Pancreas (tissue), 10 donors: ENCODE data around the gene ERBB2. TPM values are rescaled to one million over a fixed set of nuclear protein-coding genes. Genes with fewer than 3 reads are reported as not detected.

Source experiments
- ATAC-seq, 4 donors: fragments of 200-7000 bp; cut with Tn5 transposase; one replicate each; pipeline versions ENCODE4 v1.8.0 to v1.9.1; 2020; ENCODE audit warnings: mild to moderate bottlenecking in 4 of 4, moderate library complexity in 4 of 4
- DNase-seq, 6 donors: peaks; one replicate each; pipeline ENCODE4 v3.0.0-alpha.2; 2020
- FAIRE-seq: peaks from 2 replicates; lab custom pipeline; 2012; peaks lifted over from hg19 to GRCh38; lab: Jason Lieb, UNC
- H3K27ac ChIP-seq, 4 donors: fragments of 200-600 bp; sonication (generic); 1 replicate in 3 of 4; 2 replicates in 1 of 4; pipeline versions ENCODE4 v1.5.0 to v1.8.0; 2020
- H3K27me3 ChIP-seq, 4 donors: fragments of 200-600 bp; one replicate each; pipeline ENCODE4 v1.8.0; 2021
- H3K36me3 ChIP-seq, 3 donors: fragments of 200-600 bp; sonication (generic) in 1 of 3; one replicate each; pipeline versions ENCODE4 v1.5.0 to v1.8.0; 2020 to 2021
- H3K4me1 ChIP-seq, 3 donors: fragments of 200-600 bp; one replicate each; pipeline ENCODE4 v1.8.0; 2021
- H3K4me3 ChIP-seq, 4 donors: fragments of 200-600 bp; sonication (generic) in 2 of 4; one replicate each; pipeline versions ENCODE4 v1.5.0 to v1.8.0; 2020 to 2021
- H3K9me3 ChIP-seq, 4 donors: fragments of 200-600 bp; one replicate each; pipeline ENCODE4 v1.8.0; 2021
- CTCF ChIP-seq, 4 donors: fragments of 200-600 bp; sonication (generic) in 3 of 4; IDR thresholded peaks; one replicate each; pipeline versions ENCODE4 v1.5.0 to v1.8.0; 2021; ENCODE audit warnings: antibody characterized with exemption in 4 of 4
- WGBS, 2 donors: extraction: QIAGEN DNeasy Blood & Tissue Kit; methylation state at CpG; one replicate each; pipeline ENCODE4 v1.1.7; 2013; 5-methylcytosine and 5-hydroxymethylcytosine counted together
- intact Hi-C, 3 donors: fragments of 100-400 bp; cut with DNase I; formaldehyde crosslinking; loops; one replicate each; pipeline versions ENCODE4 v1.11.1 to v1.14.2; 2022
- polyA plus RNA-seq, 2 donors: library from polyadenylated mRNA; stranded (reverse); fragments of 200-250 nt; gene quantifications; one replicate each; pipeline ENCODE4 v1.2.3, GENCODE V29; 2013
- total RNA-seq, 6 donors: library from RNA; stranded (reverse); fragmentation: NEBNext Ultra II Directional in 4 of 6; extraction: Animal tissue kit (Norgen Biotek cat#: 25700) in 4 of 6; gene quantifications; one replicate each; pipeline versions ENCODE4 v1.2.1 to v1.2.4, GENCODE V29; 2021 to 2023
- donor health status: healthy with polysubstance abuse.
- donor health status: DM: no; HTN: no; CAD: no; lungs with moderate emphysema.
- donor health status: DM: no; HTN: no; CAD: no.
- donor health status: control.
- donor health status: control.
- donor health status: Bipolar disorder and iron deficiency.
- donor health status: DM: yes; HTN: yes; CAD: no.
- donor health status: DM: no; HTN: no; CAD: no.
- donor health status: DM: no; HTN: no; CAD: no.
- donor health status: DM: yes; HTN: yes; CAD: no.

ERBB2 gene
- total and polyA plus RNA-seq, 8 donors = 37.2 to 78.9 (median 43.9) TPM

GRCh38 chr17:39739885-39740356 lies 40.1 kb downstream of the ERBB2 start:
- intact Hi-C loops = no loop called here
- H3K27ac ChIP-seq = peak overlapping the region; percentile 75 to 94 (median 86)
- peak overlapping the region; percentile 29 to 79 (median 61) for H3K4me3 ChIP-seq
- ATAC-seq (no peak), FAIRE-seq (no peak), DNase-seq (peak in 4 of 6 donors; percentile 35 to 58 (median 41))
- TF ChIP-seq CTCF (IDR thresholded peaks at IDR 0.05) = no peak
- H3K9me3 ChIP-seq = no peaks in the 10 kb centered on the region
- H3K4me1 ChIP-seq = peaks cover 10 to 20% (median 16%) of the 10 kb centered on the region in 3 donors
- 7 to 9% methylated on average over 8 to 9 of the region's 9 CpGs for WGBS, 2 donors
- H3K27me3 ChIP-seq = no peaks in the 10 kb centered on the region
- peaks cover 0 to 28% (median 9%) of the 10 kb centered on the region in 3 donors for H3K36me3 ChIP-seq

- H3K27ac ChIP-seq = peak overlapping the region; percentile 75 to 94 (median 86)
- no peak for TF ChIP-seq CTCF (IDR thresholded peaks at IDR 0.05)
- H3K36me3 ChIP-seq = peaks cover 0 to 34% (median 15%) of the 10 kb centered on the region in 3 donors
- DNase-seq (peak in 4 of 6 donors; percentile 40 to 83 (median 60)), ATAC-seq (peak in 1 of 4 donors; percentile 5), FAIRE-seq (no peak)
- no peaks in the 10 kb centered on the region for H3K27me3 ChIP-seq
- peaks cover 10 to 20% (median 16%) of the 10 kb centered on the region in 3 donors for H3K4me1 ChIP-seq
- 23 to 24% methylated on average over 16 of the region's 16 CpGs for WGBS, 2 donors
- no peaks in the 10 kb centered on the region for H3K9me3 ChIP-seq
- intact Hi-C loops = no loop called here
- peak overlapping the region; percentile 29 to 79 (median 61) for H3K4me3 ChIP-seq
These were observed 40.7 kb downstream of the ERBB2 start for GRCh38 chr17:39740357-39741111.

- no peak for ATAC-seq
- H3K4me1 ChIP-seq = peaks cover under 1 to 12% (median 9%) of the 10 kb centered on the region in 3 donors
- intact Hi-C loops = no loop called here
- peaks cover 0 to 52% (median 24%) of the 10 kb centered on the region in 3 donors for H3K36me3 ChIP-seq
- no peak for FAIRE-seq
- H3K27me3 ChIP-seq = no peaks in the 10 kb centered on the region
- no peak overlapping the region for H3K27ac ChIP-seq
- peak in 1 of 6 donors; percentile 10 for DNase-seq
- no peak for TF ChIP-seq CTCF (IDR thresholded peaks at IDR 0.05)
- H3K9me3 ChIP-seq = no peaks in the 10 kb centered on the region
- no peak overlapping the region for H3K4me3 ChIP-seq
- WGBS, 2 donors = 77 to 82% methylated on average over 18 of the region's 18 CpGs
These were observed 42.4 kb downstream of the ERBB2 start for GRCh38 chr17:39742126-39742855.

GRCh38 chr17:39742856-39743436 lies 43.1 kb downstream of the ERBB2 start:
- Histone ChIP-seq H3K4me3 (no peak overlapping the region), H3K4me1 (peaks cover 0 to 12% (median 9%) of the 10 kb centered on the region in 3 donors), H3K36me3 (peaks cover 0 to 54% (median 24%) of the 10 kb centered on the region in 3 donors), H3K27me3 (no peaks in the 10 kb centered on the region), H3K27ac (no peak overlapping the region), H3K9me3 (no peaks in the 10 kb centered on the region)
- DNase-seq = peak in 3 of 6 donors; percentile 9 to 47 (median 28)
- no peak for FAIRE-seq
- intact Hi-C loops = no loop called here
- 84 to 92% methylated on average over 21 of the region's 21 CpGs for WGBS, 2 donors
- no peak for TF ChIP-seq CTCF (IDR thresholded peaks at IDR 0.05)
- no peak for ATAC-seq
